ENCODE results near the gene C22orf39.

C22orf39 gene

DNA sequence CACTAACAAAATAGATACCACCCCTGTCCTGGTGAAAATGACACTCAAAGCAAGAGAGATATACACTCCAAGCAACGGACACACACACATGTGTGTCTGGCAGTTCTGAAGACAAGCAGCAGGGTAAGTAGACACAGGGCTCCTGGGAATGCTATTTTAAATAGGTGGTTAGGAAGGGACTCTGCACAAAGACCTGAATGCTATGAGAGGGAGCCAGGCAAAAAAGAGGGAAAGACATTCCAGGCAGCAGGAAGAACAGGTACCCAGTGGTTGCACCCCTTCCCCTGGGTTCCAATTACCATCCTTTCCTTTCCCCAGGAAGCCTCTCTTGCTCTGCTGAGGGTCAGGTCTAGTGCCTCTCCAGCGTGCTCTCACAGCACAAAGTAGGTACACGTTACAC is 28.5 kb upstream of the C22orf39 start:
- DNase-seq, result no peak

DNA sequence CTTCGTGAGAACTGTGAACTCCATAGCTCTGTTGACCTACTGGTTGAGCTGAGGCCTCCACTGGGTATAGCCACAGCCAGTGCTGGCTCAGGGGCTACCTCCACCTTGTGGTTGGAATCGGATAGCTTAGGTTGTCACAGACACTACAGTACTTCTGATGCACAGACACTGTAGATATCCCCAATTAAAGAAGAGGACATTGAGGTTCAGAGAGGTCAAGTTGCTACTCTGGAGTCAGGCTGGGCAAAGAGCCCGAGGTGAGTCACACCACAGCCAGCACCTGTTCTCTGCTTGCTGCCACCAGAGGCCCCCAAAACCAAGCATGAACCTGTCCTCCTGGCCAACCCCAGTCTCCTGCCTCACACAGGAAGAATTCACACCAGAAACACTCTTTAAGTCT is 26.1 kb upstream of the C22orf39 start:
- no peak for DNase-seq

DNA sequence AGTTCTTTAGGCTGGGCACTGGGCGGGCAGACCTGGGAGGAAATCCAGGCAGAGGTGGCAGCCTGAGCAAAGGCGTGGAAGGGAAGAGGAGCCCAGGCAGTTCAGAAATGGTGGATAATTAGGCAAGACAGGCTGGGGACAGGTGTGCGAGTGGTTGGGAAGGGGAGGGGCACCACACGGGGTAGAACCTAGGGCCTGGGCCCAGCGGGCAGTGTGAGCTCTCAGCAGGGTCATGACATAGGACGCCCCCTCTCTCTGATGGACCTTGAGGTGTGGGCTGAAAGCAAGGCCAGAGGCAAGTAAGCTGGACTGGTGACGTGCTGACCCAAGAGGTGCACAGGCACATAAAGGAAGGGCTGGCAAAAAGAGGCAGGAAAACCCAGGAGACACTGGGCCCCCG is 24.7 kb upstream of the C22orf39 start:
- DNase-seq, result no peak

DNA sequence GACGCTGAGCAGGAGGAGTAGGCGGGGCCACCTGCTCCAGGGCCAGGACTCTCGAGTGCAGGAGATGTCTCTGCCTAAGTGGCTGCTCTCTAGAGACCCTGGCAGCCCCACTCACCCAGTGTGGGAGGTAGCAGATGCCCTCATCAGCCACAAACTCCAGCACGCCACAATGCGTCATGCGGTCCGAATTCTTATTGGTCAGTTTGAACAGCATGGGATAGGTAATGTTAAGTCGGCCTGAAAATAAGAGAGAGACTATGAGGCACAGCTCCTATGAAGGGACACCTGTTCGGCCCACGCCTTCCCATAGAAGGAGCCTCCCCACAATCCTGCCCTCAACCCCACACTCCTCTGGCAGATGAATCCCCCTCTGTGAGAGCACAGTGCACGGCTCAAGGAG is 24.1 kb upstream of the C22orf39 start:
- no peak for DNase-seq

DNA sequence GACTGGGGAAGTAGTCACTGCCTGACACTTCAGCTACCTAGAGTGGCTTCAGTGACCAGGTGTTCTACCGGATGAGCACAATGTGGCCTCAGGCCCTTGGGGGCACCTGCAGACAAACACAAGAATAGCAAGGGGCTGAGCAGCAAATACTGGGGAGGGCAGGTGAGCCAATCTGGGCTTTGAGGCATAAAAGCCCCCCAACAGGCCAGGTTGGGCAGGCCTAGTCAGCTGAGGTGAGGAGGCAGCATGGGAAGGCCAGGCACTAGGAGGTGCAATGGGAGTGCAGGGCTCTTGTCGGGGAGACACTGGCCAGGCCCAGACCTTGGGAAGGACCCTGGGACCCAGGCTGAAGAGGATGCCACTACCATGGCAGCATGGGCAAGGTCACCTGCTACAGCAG is 22.5 kb upstream of the C22orf39 start:
- DNase-seq, result no peak

DNA sequence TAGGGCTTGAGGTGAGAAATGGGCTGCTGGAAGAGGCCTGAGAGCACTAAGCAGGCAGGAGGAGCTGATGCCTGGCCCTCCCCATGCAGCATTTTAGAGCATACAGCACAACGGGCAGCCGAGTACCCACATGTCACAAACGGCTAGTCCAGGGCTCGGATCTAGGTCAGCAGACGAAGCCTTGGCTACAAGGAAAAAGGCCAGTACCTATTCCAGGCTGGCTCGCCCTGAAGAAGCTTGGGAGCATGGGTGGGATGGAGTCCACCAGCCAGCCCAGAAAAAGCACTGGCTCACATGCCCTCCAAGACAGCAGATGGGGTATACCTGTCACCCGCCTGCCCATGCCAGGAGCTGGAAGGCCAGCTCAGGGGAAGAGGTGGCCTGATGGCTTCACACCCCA is 21.9 kb upstream of the C22orf39 start:
- DNase-seq, result no peak

DNA sequence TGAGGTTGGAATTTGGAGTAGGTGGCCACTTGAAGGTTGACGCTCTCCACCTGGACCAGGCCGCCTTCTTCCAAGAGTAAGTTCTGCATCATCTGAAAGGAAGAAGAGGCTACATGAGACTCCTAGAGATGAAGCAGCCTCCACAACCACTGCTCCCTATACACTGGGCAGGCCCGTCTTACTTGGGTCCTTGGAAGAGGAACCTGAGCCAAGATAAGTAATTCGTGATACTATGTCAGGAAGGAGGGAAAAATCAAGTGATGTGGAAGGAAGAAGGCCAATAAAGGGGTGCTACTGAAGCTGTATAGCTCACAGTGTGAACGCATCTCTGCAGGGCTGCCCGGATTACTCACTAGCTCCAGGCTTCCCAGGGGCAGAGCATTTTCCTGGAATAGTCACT is 20.4 kb upstream of the C22orf39 start:
- no peak for DNase-seq

DNA sequence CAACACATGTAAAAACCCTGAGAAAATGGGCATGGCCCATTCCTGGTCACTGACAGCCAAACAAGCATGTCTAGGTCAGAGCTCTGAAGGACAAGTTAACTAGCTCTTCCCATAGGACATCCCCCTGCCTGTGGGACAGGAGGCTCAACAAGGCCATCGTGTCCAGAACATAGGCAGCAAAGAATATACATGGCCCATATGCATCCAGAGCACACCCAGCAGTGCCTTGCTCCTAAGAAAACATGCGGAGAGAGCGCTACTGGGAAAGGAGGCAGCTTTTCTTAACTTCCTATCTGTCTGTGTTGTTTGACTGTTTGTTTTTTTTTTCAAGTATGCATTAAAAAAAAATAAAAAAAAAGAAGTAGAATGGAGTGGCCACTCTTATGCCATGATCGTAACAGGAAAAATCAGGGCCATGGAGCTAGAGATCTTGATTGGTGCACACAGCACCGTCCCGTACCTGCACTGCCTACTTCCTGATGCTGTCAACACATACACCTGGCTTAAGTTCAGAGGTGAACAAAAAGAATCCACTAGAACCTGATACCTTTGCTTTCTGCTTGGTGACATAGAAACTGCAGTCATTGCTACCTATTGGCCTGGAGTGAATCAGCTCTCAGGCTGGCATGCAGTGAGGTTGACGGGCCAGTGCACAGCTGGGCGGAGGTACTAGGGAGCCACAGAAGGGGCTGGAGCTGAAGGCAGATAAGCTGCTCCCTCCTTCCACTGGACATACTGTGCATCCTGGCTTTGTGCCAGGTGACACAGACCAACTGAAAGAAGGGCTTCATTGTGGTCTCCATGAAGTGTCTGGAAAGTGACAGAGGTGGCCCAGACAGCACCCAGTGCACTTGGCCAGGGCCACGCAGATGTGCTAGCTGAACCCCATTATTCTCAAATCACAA is 19.6 kb upstream of the C22orf39 start:
- DNase-seq, result no peak

DNA sequence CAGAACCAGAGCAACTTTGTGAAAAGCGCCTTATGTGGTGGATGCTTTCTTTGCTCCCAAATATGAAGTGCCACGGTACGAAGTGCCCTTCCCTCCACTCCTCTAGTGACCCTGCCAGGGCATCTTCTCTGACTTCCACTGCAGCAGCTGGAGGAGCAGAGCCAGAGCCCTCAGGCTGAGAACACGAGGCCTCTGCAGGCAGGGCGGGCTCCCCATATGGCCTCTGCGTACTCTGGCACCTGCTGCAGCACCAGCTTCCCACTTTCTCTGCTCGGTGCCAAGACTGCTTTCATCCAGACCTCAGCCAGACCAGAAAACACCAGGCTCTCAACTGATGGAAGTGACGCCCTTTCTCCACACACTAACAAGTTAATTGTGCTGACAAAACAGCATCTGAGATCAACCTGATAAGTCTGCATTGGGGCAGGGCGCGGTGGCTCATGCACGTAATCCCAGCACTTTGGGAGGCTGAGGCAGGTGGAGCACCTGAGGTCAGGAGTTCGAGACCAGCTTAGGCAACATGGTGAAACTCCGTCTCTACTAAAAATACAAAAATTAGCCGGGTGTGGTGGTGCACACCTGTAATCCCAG is 18.7 kb upstream of the C22orf39 start:
- no peak for DNase-seq

DNA sequence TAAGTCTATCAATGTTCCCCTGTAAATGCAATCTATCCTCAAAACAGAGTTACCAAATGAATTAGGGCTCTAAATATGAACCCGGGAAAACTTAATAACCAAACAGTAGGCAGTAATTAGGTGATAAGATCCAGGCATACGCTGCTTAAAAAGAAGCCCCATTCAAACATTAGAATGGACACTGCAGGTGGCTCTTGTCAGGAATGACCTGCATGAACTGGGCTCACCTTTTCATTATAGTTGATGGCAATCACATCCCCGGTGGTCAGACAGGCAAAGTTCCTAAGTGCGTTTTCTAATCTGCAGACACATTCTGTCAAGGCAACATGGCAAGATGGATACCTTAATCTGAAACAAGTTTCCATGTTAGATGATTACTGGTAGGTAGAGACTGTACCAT is 17.5 kb upstream of the C22orf39 start:
- no peak for DNase-seq

DNA sequence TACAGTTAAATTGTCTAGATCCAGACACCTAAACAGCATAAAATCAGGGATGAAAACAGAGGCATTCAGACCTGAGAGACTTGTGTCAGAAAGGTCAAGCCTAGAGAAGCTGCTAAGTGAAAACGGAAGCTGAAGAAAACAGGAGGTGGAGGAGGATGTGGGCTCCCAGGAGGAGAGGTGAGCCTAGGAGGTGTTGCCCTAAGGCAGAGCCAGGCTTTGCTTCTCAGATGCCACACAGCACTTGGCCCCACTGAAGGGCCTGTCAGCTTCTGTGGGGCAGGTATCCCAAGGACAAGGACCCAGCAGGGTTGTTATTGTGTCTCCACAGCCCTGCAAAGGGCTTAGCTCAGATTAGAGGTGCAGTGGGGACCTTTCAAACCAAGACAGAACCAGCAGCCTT is 17.0 kb upstream of the C22orf39 start:
- DNase-seq, result no peak

DNA sequence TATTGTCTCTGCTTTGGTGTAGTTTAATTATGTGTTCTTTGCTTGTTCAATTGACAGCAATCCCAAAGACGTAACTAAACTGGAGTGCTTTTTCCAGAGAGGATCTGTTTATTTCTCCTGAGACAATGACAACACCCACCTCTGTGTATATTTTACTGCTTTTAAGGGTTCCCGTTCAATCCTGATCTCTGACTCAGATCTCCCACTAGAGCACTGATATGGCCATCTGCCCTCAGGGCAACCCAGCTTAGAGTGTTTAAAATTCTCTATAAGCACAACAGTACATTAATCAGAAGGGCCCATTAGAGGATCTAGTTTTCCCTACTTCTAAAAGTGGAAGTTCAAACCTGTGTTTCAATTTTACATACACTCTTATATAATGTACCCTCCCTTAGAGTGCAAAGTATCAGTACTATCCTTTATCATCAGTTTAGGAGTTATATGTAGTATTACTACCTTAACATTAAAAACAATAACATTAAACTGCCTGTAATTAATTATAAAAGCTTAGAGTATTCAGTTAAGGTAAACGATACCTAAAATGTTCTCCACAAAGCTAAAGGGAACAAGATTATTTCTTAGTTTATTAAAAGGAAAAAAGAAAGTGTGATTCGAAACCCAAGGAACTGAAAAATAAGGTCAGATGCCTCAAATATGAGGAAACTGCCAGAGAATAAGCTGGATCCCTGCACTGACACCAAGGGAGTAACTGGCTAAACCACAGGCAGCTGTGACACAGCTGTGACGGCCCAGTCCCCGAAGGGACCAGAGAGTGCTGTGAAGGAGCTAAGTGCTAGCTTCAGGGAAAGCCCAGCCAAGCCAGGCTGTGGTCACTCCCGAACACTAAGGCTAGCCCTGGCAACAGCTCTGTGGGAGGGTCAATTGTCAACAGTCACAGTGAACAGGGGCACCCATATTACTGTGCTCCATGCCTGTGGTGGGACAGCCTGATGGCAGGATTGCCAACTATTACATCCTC is 16.3 kb upstream of the C22orf39 start:
- DNase-seq, result no peak

DNA sequence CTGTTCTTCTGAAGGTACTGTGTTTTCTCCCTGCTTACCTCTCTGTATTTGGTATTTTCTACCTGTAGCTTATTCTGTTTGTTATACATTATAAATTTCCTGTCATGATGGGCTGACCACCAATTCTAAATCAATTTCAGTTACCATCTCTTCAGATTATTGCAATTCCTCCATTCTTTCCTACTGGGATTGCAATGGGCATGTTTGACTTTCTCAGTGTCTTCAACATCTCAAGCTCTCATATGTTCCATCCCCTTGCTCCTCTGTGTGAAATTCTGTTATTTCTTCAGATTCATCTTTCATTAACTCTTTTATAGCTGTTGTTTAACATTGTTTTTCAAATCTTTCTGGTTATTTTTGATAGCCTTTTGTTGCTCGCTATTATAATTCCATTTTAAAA is 15.5 kb upstream of the C22orf39 start:
- no peak for DNase-seq

DNA sequence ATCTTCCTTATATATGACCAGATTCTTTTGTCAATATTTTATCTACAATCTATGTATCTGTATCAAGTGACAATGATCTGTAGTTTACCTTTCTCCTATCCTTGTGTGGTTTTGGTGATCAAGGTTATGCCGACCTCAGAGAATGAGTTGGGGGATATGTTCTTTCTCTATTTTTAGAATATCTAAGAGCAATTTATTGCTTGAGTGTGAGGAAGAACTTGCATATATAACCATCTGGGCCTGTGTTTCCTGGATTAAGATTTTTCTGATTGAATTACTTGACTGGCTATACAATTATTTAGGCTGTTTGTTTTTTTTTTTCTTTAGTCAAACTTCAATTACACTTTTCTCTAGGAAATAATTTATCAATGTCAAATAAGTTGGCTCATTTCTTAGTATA is 14.0 kb upstream of the C22orf39 start:
- no peak for DNase-seq

DNA sequence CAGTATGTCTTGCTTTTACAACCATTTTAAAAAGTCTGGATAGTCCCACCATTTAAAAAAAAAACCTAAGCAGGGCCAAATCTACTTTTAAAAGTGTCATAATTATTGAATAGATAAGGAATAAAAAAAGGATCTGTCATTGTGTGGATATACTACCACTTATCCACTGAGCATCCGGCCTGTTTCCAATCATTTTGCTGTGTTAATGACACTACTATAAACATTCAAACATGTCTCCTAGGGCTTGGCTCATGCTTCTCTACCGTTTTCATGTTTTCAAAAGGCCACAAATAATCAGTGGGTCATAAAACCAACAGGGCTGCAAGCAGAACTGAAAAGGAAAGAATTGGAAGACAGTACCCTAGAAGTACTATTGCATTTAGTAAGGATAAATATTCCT is 12.5 kb upstream of the C22orf39 start:
- DNase-seq, result no peak

DNA sequence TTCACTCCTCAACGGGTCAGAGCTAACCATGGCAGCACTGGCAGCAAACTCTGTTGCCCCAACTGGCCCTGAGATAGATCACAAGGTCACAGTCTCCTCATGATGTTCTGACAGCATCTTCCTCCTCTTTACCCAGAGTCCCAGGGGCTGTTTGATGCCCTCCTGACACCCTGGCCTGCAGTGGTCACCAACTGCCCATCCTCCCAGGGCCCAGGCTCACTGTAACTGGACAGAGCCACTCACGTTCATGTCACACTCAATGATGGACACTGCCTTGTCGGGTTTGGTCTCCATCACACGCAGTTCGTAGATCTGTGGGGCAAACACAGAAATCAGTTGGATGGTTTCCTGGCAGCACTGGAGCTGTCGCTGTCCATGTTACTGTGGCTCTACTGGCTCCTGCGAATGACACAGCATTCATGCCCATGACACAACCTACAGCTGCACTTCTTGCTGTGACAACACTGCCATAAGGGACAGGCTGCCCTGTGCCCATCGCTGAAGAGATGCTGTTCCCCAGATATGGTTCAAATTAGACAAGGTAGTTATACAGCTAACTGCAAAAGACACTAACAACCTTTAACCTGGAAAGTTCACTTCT is 10.4 kb upstream of the C22orf39 start:
- DNase-seq, result no peak

DNA sequence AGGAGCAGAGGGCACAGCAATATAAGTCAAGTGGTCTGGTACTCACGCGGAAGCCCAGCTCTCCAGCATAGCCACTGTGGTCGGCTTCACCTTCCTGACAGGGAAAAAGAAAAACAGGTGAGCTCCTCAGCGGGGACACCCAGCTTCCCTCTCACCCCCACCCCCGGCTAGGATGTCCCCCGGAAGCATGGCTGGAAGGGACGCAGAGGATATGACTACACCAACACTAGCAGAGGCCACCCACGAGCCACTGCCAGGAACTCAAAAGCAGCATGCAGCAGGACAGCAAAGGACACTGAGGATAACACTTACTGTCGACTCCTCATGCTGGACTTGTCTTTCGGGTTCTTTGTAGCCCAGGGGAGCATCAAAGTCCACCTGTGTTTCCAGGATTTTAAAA is 9.0 kb upstream of the C22orf39 start:
- no peak for DNase-seq

DNA sequence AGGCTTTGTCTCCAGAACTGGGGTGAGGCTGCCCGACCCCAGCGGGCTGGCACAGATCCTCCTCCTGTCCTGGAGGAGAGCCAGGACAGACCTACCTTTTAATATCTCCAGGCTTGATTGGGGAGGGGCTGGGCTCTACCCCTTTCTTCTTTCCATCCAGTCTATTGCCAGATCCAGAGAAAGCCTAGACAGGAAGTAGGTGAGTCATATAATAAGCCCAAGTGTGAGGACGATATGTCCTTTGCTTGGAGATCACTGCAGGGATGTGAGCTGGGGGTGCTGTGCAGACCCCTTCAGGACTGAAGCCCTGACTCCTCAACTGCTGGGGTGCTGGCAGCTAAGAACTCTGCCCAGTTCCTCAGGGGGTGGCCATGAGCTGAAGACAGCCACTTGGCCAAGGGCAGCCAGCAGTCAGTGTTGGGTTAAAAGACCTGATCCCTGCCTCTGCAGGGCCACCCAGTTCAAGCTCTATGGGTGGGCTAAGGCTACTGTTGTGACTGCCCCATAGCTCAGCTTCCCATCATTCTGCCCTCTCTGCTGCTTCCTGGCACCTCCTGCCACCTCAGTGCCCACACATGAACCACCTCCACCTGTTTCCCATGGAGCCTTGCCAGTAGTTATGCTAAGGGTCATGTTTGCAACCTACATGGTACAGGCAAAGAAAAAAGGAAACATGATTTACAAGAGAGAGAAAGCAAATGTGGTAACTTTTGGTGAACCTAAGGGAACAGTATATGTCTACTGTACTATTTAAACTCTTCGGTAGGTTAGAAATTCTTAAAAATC is 8.3 kb upstream of the C22orf39 start:
- DNase-seq, result no peak

DNA sequence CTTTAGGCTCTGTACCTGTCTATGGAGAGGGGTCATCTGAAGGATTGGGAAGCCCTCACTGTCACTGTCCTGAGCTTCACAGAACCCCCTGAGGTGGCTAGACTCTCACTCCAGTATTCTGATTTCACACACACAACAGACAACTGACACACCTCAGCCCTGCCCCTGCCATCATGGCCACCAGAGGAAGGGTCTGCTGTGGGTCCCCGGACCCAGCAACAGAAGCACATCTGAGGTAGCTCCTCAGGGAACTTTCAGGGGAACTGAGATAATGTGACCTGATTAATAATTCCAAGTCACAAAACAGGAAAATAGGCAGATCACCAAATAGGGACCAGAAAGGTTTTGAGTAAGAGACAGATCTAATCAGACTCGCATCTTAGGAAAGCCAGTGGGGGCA is 7.5 kb upstream of the C22orf39 start:
- no peak for DNase-seq

DNA sequence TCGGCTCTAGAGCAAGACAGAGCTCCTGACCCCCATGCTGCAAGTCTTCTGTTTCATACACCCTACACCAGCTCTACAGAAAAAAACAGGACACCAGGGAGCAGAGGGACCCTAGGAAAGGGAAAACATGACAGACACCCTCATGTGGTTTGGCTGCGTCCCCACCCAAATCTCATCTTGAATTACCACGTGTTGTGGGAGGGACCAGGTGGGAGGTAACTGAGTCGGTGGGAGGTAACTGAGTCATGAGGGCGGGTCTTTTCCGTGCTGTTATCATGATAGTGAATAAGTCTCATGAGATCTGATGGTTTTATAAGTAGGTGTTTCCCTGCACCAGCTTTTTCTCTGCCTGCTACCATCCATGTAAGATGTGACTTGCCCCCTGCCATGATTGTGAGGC is 6.6 kb upstream of the C22orf39 start:
- no peak for DNase-seq

DNA sequence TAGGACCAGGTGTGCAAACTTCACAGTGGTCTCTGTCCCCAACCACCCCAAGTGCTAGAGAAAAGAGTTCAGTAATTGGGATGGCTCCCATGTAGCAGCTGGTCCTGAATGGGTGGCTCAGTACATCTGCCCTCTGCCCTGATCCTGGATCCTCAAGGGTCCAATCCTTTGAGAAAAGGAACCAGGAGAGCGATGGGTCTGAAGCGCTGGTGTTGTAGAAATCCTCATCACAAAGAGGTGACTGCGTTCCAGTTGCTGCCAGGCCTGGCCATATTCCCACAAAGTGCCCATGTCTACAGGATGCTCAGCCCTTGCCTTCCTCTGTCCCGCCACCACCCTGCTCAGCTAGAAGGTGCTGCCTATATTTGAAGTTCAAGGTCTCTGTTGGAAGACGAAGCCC is 6.2 kb upstream of the C22orf39 start:
- no peak for DNase-seq

DNA sequence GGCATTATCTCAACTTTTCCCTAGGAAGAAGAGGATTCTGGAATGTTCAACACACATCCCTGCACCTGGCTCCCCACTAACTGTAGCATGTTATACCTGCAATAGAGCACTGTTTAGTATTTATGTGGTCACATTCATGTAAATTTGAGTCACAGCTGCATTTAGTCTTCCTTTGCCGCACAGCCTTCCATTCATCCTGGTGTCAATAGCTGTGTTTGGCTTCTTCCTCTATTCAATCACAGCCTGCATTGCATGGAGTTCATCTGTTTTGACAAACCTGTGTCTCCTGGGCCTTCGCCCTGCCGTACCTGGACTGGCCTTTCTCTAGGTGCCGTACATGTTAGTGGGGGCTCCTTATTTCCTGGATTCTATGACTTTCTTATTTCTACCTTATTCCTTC is 4.1 kb upstream of the C22orf39 start:
- DNase-seq, result no peak
